Gastroesophageal sphincter (tissue), 4 donors: ENCODE measurements around the gene ACTN1. TPM values are rescaled to one million over a fixed set of nuclear protein-coding genes. Genes with fewer than 3 reads are reported as not detected.

Experiments used
- ATAC-seq: fragments of 150-250 bp; one replicate; pipeline ENCODE4 v1.9.1; 2016; ENCODE audit warnings: mild to moderate bottlenecking, moderate library complexity
- H3K27ac ChIP-seq, 4 donors: fragments of 200-600 bp; sonication (generic) in 3 of 4; 1 replicate in 3 of 4; 2 replicates in 1 of 4; pipeline ENCODE4 v1.5.1; 2016 to 2019
- H3K27me3 ChIP-seq: fragments of 200-600 bp; sonication (generic); one replicate; pipeline ENCODE4 v1.5.1; 2019
- H3K36me3 ChIP-seq, 2 donors: fragments of 200-600 bp; sonication (generic); one replicate each; pipeline ENCODE4 v1.5.1; 2019; ENCODE audit warnings: control low read depth in 1 of 2
- H3K4me1 ChIP-seq, 3 donors: fragments of 200-600 bp; sonication (generic); 1 replicate in 2 of 3; 2 replicates in 1 of 3; pipeline ENCODE4 v1.5.1; 2016 to 2019; ENCODE audit warnings: control low read depth in 2 of 3
- H3K4me3 ChIP-seq, 2 donors: fragments of 200-600 bp; sonication (generic); one replicate each; pipeline ENCODE4 v1.5.1; 2019; ENCODE audit warnings: mild to moderate bottlenecking in 1 of 2, moderate library complexity in 1 of 2
- H3K9me3 ChIP-seq, 3 donors: fragments of 200-600 bp; sonication (generic); one replicate each; pipeline ENCODE4 v1.5.1; 2017 to 2019; ENCODE audit warnings: control low read depth in 2 of 3
- CTCF ChIP-seq, 4 experiments: fragments of 200-600 bp in 2 of 4; fragments of 450-650 bp in 2 of 4; sonication (generic) in 1 of 4; IDR thresholded peaks; one replicate each; pipeline ENCODE4 v1.5.1; 2017 to 2019; ENCODE audit warnings: antibody characterized with exemption in 4 of 4, mild to moderate bottlenecking in 2 of 4, moderate library complexity in 2 of 4
- EP300 ChIP-seq: sonication (generic); formaldehyde crosslinking; IDR thresholded peaks from one replicate; pipeline ENCODE4 v1.6.1; 2017; ENCODE audit warnings: antibody characterized with exemption, mild to moderate bottlenecking
- POLR2A ChIP-seq, 2 donors: fragments of 450-650 bp; IDR thresholded peaks; one replicate each; pipeline ENCODE4 v1.6.1; 2017; ENCODE audit warnings: antibody characterized with exemption in 2 of 2, mild to moderate bottlenecking in 2 of 2, moderate library complexity in 1 of 2
- POLR2AphosphoS5 ChIP-seq: sonication (generic); formaldehyde crosslinking; IDR thresholded peaks from one replicate; pipeline ENCODE4 v1.6.1; 2017; ENCODE audit warnings: antibody characterized with exemption
- WGBS, 2 donors: methylation state at CpG; one replicate each; pipeline ENCODE4 v1.1.5; 2018; ENCODE audit warnings: low coverage in 1 of 2; 5-methylcytosine and 5-hydroxymethylcytosine counted together
- total RNA-seq, 4 donors: library from RNA; depleted of rRNA; stranded (reverse); fragments of >200 nt; gene quantifications; one replicate each; pipeline ENCODE4 v1.1.0, GENCODE V29; 2016

Gene ACTN1
- total RNA-seq, 4 donors from 2014 or later, result 776 to 1,910 (median 969) TPM

GRCh38 chr14:68892961-68893360 is 86.1 kb downstream of the ACTN1 start:
- no peaks in the 10 kb centered on the region for H3K27me3 ChIP-seq
- 66% methylated on average over 4 of the region's 6 CpGs; no CpG with 5 or more reads in 1 of the 2 donors for WGBS, 2 donors
- TF ChIP-seq POLR2A (IDR thresholded peaks at IDR 0.05), result no peak
- no peak for TF ChIP-seq POLR2AphosphoS5
- TF ChIP-seq EP300, result no peak
- TF ChIP-seq CTCF (IDR thresholded peaks at IDR 0.05), result no peak
- H3K27ac ChIP-seq, result peak overlapping the region; percentile 7 to 99 (median 90)
- ATAC-seq, result no peak
- peaks cover 0 to 90% (median 5%) of the 10 kb centered on the region in 3 donors for H3K4me1 ChIP-seq
- H3K4me3 ChIP-seq, result no peak overlapping the region
- H3K9me3 ChIP-seq, result no peaks in the 10 kb centered on the region
- peaks cover 0 to 99% of the 10 kb centered on the region in 2 donors for H3K36me3 ChIP-seq

- Histone ChIP-seq H3K36me3 (peaks cover 0 to 97% of the 10 kb centered on the region in 2 donors), H3K27me3 (no peaks in the 10 kb centered on the region), H3K9me3 (no peaks in the 10 kb centered on the region), H3K4me1 (peaks cover 0 to 91% (median 5%) of the 10 kb centered on the region in 3 donors), H3K4me3 (no peak overlapping the region), H3K27ac (peak overlapping the region; percentile 7 to 99 (median 90))
- ATAC-seq, result no peak
- 64% methylated on average over 4 of the region's 21 CpGs; no CpG with 5 or more reads in 1 of the 2 donors for WGBS, 2 donors
- TF ChIP-seq CTCF (IDR thresholded peaks at IDR 0.05), result no peak
- no peak for TF ChIP-seq POLR2A (IDR thresholded peaks at IDR 0.05)
- TF ChIP-seq EP300, result no peak
- TF ChIP-seq POLR2AphosphoS5, result no peak
These were observed 87.0 kb downstream of the ACTN1 start for GRCh38 chr14:68891851-68892660.

DNA sequence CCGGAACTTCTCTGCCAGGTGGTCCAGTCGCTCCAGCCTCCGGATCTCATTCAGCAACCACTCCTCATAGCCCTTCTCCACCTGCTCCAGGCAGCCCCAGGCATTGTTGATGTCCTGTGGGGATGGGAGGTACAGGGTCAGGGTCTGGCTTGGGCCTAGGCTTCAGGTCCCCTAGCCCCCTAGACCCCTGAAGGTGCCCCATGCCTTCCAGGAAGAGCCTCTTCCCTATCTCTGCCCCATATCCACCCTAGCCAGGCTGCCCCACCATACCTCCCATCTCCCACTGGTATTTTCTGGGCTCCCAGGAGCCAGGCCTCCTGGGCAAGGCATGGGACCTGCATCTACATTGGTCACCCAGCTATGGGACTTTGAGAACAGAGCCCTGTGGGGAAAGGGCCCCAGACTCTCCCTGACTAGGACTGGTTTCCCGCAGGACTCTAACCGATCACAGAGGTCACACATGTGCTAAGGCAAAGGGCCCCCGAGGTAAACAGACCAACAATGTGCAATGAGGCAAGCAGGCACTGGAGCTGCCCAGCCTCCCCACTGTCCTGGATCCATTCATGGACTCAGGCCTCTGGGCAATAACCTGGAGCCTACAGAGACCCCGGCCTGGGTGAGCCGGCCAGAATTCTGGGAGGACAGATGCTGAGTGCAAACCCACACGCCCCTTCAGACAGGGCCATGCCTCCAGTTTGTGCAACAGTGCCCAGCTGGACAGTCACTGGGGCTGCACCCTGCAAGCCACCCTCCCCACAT is 88.8 kb downstream of the ACTN1 start:
- 94% methylated on average over 3 of the region's 9 CpGs; no CpG with 5 or more reads in 1 of the 2 donors for WGBS, 2 donors
- no peak for TF ChIP-seq EP300
- TF ChIP-seq POLR2AphosphoS5, result no peak
- TF ChIP-seq POLR2A (IDR thresholded peaks at IDR 0.05), result no peak
- TF ChIP-seq CTCF (IDR thresholded peaks at IDR 0.05), result no peak
- Histone ChIP-seq H3K4me3 (no peak overlapping the region), H3K36me3 (peaks cover 0 to 96% of the 10 kb centered on the region in 2 donors), H3K4me1 (peaks cover 0 to 91% (median 5%) of the 10 kb centered on the region in 3 donors), H3K27ac (peak overlapping the region in 3 of 4 donors; percentile 87 to 99 (median 98)), H3K27me3 (no peaks in the 10 kb centered on the region), H3K9me3 (no peaks in the 10 kb centered on the region)
- no peak for ATAC-seq

- H3K4me1 ChIP-seq, result peaks cover 0 to 91% (median 5%) of the 10 kb centered on the region in 3 donors
- 96% methylated on average over 4 of the region's 8 CpGs; no CpG with 5 or more reads in 1 of the 2 donors for WGBS, 2 donors
- H3K27ac ChIP-seq, result peak overlapping the region; percentile 77 to 99 (median 92)
- ATAC-seq, result no peak
- peaks cover 0 to 96% of the 10 kb centered on the region in 2 donors for H3K36me3 ChIP-seq
- TF ChIP-seq POLR2A (IDR thresholded peaks at IDR 0.05), result no peak
- no peak for TF ChIP-seq POLR2AphosphoS5
- TF ChIP-seq EP300, result no peak
- no peak for TF ChIP-seq CTCF (IDR thresholded peaks at IDR 0.05)
- H3K27me3 ChIP-seq, result no peaks in the 10 kb centered on the region
- no peak overlapping the region for H3K4me3 ChIP-seq
- no peaks in the 10 kb centered on the region for H3K9me3 ChIP-seq
These were observed 90.2 kb downstream of the ACTN1 start for GRCh38 chr14:68888883-68889282.
